ENCODE measurements around the gene EYA4. TPM values are rescaled to one million over a fixed set of nuclear protein-coding genes. Genes with fewer than 3 reads are reported as not detected.

Gene EYA4
- total RNA-seq, 1 donor from 2014 or later: 9.7 TPM

- TF ChIP-seq, protein P1, sequence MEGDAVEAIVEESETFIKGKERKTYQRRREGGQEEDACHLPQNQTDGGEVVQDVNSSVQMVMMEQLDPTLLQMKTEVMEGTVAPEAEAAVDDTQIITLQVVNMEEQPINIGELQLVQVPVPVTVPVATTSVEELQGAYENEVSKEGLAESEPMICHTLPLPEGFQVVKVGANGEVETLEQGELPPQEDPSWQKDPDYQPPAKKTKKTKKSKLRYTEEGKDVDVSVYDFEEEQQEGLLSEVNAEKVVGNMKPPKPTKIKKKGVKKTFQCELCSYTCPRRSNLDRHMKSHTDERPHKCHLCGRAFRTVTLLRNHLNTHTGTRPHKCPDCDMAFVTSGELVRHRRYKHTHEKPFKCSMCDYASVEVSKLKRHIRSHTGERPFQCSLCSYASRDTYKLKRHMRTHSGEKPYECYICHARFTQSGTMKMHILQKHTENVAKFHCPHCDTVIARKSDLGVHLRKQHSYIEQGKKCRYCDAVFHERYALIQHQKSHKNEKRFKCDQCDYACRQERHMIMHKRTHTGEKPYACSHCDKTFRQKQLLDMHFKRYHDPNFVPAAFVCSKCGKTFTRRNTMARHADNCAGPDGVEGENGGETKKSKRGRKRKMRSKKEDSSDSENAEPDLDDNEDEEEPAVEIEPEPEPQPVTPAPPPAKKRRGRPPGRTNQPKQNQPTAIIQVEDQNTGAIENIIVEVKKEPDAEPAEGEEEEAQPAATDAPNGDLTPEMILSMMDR (IDR thresholded peaks at IDR 0.05; ENCODE audit: insufficient read depth, low read length, severe bottlenecking): no peak
- FAIRE-seq (no peak), DNase-seq (ENCODE audit: low read depth) (no peak)
- Histone ChIP-seq H3K36me3 (ENCODE audit: control insufficient read depth, insufficient read depth, low read length) (no peaks in the 10 kb centered on the region), H3K4me3 (ENCODE audit: low read depth, low read length) (no peak overlapping the region), H3K27me3 (ENCODE audit: control insufficient read depth, insufficient read depth, low read length) (no peaks in the 10 kb centered on the region)
Measured at GRCh38 chr6:133244519-133244918, 3.4 kb downstream of the EYA4 start.

DNA sequence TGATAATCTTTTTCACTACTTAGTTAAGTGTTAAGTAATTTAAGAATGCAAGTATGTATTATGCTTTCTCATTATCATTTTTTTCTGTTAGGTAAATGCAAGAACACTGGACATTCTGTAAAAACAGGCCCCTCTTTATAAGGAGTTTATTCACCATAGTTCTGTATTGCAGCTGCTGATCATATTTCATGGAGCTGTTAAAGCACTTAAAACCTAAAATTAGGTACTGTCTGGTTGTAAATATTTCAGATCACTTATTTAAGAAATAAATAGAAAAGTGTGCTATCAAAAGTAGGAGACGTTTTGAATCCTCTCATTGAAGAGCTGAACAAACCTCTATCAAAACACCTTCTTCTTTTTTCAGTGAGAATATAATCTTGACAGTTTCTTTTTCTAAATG lies 3.9 kb downstream of the EYA4 start:
- Histone ChIP-seq H3K4me3 (ENCODE audit: low read depth, low read length) (no peak overlapping the region), H3K36me3 (ENCODE audit: control insufficient read depth, insufficient read depth, low read length) (no peaks in the 10 kb centered on the region), H3K27me3 (ENCODE audit: control insufficient read depth, insufficient read depth, low read length) (no peaks in the 10 kb centered on the region)
- no peak for FAIRE-seq
- peak; percentile 30 for DNase-seq (ENCODE audit: low read depth)
- TF ChIP-seq, protein P1 (IDR thresholded peaks at IDR 0.05; ENCODE audit: insufficient read depth, low read length, severe bottlenecking): no peak

GRCh38 chr6:133245422-133245903 lies 4.3 kb downstream of the EYA4 start:
- TF ChIP-seq, protein P1 (IDR thresholded peaks at IDR 0.05; ENCODE audit: insufficient read depth, low read length, severe bottlenecking): no peak
- DNase-seq (ENCODE audit: low read depth): peak; percentile 55
- Histone ChIP-seq H3K4me3 (ENCODE audit: low read depth, low read length) (no peak overlapping the region), H3K36me3 (ENCODE audit: control insufficient read depth, insufficient read depth, low read length) (no peaks in the 10 kb centered on the region), H3K27me3 (ENCODE audit: control insufficient read depth, insufficient read depth, low read length) (no peaks in the 10 kb centered on the region)
- FAIRE-seq: no peak

DNA sequence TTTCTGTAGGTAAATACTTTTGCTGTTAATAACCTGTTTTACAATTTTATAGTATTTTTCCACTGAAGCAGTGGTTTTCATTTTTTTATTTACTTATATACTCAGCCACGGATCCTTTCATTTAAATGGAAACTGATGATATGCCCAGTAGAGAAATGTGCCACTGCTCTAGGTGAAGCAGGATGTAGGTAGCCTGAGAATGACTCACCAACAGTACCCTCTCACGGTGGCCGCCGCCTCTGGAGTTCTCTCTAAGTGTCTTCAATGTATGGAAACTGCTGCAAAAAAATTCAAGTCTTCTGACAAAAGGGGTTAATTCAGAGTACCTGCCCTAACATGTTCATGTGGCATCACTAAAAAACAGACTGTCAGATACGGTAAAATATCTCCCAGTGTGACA lies 6.4 kb downstream of the EYA4 start:
- no peaks in the 10 kb centered on the region for H3K27me3 ChIP-seq (ENCODE audit: control insufficient read depth, insufficient read depth, low read length)
- peak; percentile 74 for DNase-seq (ENCODE audit: low read depth)
- no peak overlapping the region for H3K4me3 ChIP-seq (ENCODE audit: low read depth, low read length)
- TF ChIP-seq, protein P1 (IDR thresholded peaks at IDR 0.05; ENCODE audit: insufficient read depth, low read length, severe bottlenecking): no peak
- H3K36me3 ChIP-seq (ENCODE audit: control insufficient read depth, insufficient read depth, low read length): no peaks in the 10 kb centered on the region
- FAIRE-seq: no peak

DNA sequence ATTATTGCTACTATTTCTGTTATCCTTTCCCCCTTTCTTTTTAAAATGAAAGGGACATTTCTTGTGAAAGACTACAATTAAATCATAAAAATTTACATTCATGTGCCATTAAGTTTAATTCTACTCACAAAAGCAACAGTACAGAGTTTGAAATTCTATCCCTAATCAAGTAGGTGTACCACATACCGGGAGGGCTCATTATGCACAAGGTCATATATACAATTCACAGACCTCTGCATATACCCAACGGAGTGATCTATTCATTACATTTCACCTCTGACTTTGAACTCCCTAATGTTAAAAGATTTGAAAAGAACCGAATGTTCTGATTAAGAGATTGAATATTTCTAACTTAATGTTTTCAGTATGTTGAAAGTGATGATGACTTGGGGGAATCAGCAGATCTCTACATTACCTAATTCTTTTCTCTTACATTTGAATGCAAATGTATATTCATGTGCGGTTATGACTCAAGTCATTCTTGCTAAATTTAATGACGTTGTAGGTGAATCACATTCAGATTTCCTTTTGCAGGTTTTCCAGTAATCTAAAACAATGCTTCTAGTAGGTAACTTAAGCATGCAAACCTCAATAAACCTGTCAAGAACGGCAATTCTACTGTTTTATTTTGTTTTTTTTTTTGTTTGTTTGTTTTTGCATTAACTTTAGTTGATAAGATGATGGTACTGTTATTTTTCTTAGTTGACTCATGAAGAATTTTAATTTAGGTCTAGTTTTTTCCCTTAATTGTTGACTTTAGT lies 7.3 kb downstream of the EYA4 start:
- TF ChIP-seq, protein P1 (IDR thresholded peaks at IDR 0.05; ENCODE audit: insufficient read depth, low read length, severe bottlenecking): no peak
- no peaks in the 10 kb centered on the region for H3K36me3 ChIP-seq (ENCODE audit: control insufficient read depth, insufficient read depth, low read length)
- no peaks in the 10 kb centered on the region for H3K27me3 ChIP-seq (ENCODE audit: control insufficient read depth, insufficient read depth, low read length)
- FAIRE-seq: no peak
- peak; percentile 98 for DNase-seq (ENCODE audit: low read depth)
- H3K4me3 ChIP-seq (ENCODE audit: low read depth, low read length): no peak overlapping the region

All from bronchial epithelial cell (primary cell).